Ecto neural progenitor cell (in vitro differentiated cells): ENCODE measurements around the gene G6PC1.
"Not testable (repeated sequence)": the region's sequence is repeated elsewhere in the genome, so short reads cannot be mapped to it uniquely, and the experiment has no call there.

Source experiments
- DNase-seq: peaks from one replicate; pipeline ENCODE4 v3.0.0-alpha.2; 2018; ENCODE audit warnings: low spot score

The G6PC1 gene

GRCh38 chr17:42901535-42902229 is 1.1 kb downstream of the G6PC1 start:
- DNase-seq: no peak

- no peak for DNase-seq
Measured at GRCh38 chr17:42904110-42904469, 3.5 kb downstream of the G6PC1 start.

- no peak for DNase-seq
Measured at GRCh38 chr17:42906772-42907446, 6.3 kb downstream of the G6PC1 start.

GRCh38 chr17:42908872-42909700 is 8.5 kb downstream of the G6PC1 start:
- DNase-seq: no peak

- no peak for DNase-seq
Measured at GRCh38 chr17:42913522-42913921, 12.9 kb downstream of the G6PC1 start.

GRCh38 chr17:42913981-42914617 is 13.5 kb downstream of the G6PC1 start:
- no peak for DNase-seq

- DNase-seq: not testable (repeated sequence)
Measured at GRCh38 chr17:42915288-42915687, 14.7 kb downstream of the G6PC1 start.

- not testable (repeated sequence) for DNase-seq
Measured at GRCh38 chr17:42916388-42917235, 16.0 kb downstream of the G6PC1 start.

- DNase-seq: no peak
Measured at GRCh38 chr17:42917236-42917603, 16.6 kb downstream of the G6PC1 start.

- no peak for DNase-seq
Measured at GRCh38 chr17:42918902-42919521, 18.4 kb downstream of the G6PC1 start.

GRCh38 chr17:42919522-42920077 is 19.0 kb downstream of the G6PC1 start:
- DNase-seq: not testable (repeated sequence)

- no peak for DNase-seq
Measured at GRCh38 chr17:42920106-42920900, 19.7 kb downstream of the G6PC1 start.

GRCh38 chr17:42920922-42921321 is 20.3 kb downstream of the G6PC1 start:
- DNase-seq: no peak

GRCh38 chr17:42922294-42922693 is 21.7 kb downstream of the G6PC1 start:
- DNase-seq: no peak

- DNase-seq: not testable (repeated sequence)
Measured at GRCh38 chr17:42923472-42923871, 22.9 kb downstream of the G6PC1 start.

- DNase-seq: no peak
Measured at GRCh38 chr17:42924891-42925290, 24.3 kb downstream of the G6PC1 start.

GRCh38 chr17:42928714-42929496 is 28.3 kb downstream of the G6PC1 start:
- DNase-seq: peak; percentile 61

GRCh38 chr17:42929497-42929844 is 28.9 kb downstream of the G6PC1 start:
- no peak for DNase-seq
